Activated CD4-positive, alpha-beta T cell treated with anti-CD3 and anti-CD28 coated beads for 48 hours (primary cell): ENCODE measurements around the gene MYO18B.

Experiments
- DNase-seq: peaks from one replicate; pipeline ENCODE4 v3.0.0-alpha.2; 2020

MYO18B gene

GRCh38 chr22:25909614-25910387 lies 167.8 kb downstream of the MYO18B start:
- DNase-seq = no peak

DNA sequence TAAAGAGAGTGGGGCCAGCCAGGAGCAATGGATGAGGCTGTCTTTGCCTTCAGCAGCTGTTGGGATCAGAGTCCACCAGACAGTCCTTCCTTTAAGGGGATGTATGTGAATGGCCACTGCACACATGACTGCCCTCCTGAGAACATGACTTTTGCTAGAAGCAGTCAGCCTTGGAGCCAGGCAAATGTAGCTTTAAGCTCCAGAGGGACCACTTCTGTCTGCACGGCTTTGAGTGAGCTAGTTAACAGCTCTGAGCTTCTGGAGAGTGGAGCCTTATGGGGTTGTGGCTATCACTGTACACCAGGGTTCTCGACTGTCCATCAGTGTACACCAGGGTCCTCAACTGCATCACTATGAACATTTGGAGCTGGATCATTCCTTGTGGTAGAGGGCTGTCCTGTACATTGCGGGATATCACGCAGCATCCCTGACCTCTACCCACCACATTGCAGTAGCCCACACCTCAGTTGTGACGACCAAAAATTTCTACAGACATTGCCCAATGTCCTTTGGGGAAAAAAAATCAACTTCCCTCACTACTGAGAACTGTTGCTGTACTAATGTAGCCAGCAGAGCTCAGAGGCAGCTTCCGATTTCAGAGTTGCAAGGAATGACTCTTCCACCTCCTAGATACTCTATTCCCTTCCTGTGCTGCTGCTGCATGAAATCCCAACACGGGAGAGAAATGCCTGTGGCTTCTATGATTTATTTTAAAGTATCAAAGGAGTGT lies 169.4 kb downstream of the MYO18B start:
- DNase-seq = no peak

DNA sequence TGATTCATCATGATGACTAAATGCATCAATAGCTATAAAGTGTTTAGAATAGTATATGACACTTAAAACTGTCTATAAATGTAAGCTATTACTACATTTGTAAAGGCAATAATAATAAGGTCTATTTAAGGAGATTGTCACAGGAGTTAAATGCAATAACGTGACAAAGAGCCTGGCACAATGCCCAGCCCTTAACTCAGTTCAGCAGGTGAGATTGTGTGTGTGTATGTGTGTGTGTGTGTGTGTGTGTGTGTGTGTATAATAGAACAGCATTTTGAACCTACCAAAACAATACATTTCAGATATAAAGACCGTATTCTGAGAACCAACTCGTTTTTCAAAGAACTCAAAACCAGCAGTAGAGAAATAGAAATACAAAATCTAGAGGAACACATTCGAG lies 177.5 kb downstream of the MYO18B start:
- no peak for DNase-seq

GRCh38 chr22:25922141-25922540 lies 180.2 kb downstream of the MYO18B start:
- DNase-seq = no peak

DNA sequence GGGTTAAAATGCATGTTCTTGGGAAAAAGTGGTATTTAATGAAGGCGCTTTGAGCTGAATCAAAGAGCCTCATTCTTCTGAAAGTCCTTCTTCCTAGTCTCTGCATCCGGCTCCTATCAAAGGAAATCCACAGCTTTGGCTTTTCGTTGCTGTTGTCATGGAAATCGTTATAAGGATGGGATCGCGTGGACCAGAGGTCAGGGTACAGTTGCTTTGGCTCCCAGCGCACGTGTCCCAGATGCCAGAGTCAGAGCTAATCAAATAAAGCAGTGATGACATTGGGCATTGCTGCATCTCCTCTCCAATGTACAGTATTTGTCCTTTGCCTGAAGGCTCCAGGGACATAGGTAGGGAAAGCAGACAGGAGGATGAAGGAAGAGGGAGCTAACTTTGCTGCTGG lies 181.9 kb downstream of the MYO18B start:
- DNase-seq = no peak

GRCh38 chr22:25928038-25928437 lies 186.1 kb downstream of the MYO18B start:
- DNase-seq = no peak

- DNase-seq = no peak
Measured at GRCh38 chr22:25929321-25929878, 187.4 kb downstream of the MYO18B start.

DNA sequence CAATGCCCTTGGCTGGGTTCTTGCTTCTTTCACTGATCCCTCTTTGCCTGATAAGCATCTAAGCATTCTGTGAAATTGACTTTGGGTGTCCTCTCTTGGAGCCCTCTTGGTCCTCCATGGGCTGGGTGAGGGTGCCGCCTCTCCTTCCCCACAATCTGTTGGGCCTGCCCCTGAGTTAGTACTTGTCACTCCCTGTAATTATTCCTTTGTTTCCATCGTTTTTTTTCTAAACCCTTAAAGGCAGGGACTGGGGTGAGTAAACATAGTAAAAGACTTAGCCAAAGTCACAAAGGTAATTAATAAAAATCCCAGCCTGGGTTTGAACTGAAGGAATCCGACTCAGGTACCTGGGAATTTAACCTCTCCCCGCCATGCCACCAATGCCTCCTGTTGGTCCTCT lies 188.1 kb downstream of the MYO18B start:
- no peak for DNase-seq

DNA sequence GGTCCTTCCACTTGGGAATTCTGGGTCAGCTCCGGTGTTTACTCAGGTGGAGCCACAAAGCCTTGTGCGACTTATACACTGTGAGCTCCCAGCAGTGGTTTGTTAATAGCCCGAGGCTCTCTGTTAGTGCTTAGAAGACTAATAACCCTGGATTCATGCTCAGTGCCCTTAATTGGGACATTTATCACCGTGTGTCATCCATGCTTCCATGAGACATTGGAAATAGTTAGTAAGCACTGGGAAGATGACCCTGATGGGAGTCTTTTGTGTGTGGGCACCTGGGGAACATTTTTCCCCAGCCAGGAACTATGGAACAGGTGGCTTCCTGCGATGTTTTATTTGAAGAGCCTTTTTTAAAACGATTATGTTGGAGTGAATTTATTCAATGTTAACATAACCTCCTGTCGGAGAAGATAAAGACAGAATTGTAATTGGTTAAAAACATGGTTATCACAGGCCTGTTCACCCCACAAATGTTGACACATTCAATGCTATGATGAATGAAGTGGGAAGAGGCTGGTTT lies 188.9 kb downstream of the MYO18B start:
- DNase-seq = no peak

- DNase-seq = no peak
Measured at GRCh38 chr22:25933158-25933788, 191.3 kb downstream of the MYO18B start.

DNA sequence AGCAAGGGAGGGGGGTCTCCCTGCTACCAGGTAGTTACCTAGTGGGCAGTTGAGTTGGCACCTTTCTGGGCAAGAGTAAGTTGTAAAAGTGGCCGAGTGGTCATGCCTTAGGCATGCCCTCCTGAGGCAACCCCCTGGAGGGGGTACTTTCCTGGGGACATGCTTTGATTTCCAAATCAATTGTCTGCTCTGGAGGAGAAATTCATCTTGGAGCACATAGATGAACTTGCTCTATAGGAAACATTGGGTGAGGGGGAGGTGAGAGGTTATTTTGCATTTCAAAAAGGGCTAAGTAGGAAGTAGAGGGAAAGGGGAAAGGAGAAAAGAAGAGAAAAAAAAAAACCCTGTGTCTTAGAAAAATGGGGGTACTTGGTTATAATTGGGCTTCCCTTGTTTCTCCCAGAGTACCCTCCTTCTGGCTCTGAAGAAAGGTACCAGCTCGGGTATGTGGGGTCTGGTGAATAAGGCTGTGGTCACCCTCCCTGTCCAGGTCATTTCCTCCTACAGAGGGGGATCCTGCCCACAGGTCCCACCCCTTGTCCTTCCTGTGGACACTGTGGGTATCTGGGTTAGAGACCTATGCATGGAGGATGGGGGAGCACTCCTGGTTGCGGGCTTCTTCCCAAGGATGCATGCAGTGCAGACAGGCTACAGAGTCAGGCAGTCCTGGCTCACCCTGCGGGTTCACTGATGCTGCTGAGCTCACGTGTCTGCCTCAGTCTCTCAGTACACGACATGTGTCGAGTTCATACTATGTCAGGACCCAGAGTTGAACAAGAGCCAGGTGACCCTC lies 193.5 kb downstream of the MYO18B start:
- DNase-seq = no peak

- DNase-seq = no peak
Measured at GRCh38 chr22:25938151-25938550, 196.2 kb downstream of the MYO18B start.

DNA sequence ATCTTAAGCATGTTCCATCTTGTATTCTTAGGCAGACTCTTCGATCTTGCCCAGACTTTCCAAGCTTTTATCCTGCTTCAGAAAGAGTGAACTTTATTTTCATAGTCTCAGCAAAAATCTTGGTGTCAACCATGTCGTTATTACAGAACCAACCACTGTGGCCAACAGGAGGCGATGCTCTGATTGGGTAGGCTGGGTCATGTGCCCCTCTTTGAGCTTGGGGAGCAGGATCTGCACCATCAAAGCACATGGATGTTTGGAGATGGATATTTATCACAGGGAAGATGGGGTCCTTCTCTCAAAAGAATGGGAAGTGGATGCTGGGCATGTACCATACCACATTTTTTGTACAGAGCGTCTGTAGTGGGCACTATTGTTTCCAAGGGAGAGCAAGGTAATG lies 197.4 kb downstream of the MYO18B start:
- no peak for DNase-seq

DNA sequence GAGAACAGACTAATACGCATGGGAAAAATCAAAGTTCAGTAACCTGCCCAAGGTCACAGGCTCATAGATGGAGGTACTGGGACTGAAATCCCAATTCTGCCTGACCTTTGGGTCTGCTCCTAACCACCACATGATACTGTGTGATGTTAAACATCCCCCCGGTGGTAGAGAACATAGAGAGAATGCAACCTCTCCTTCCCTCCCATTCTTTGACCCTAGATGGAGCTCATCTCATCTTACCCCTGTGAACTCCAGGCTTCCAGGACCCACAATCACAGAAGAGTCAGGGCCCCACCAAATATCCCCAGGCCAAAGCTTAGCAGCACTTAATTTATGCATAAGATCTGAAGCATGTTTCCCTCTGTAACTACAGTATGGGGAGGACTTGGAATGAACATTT lies 198.5 kb downstream of the MYO18B start:
- DNase-seq = no peak

- no peak for DNase-seq
Measured at GRCh38 chr22:25941365-25941960, 199.5 kb downstream of the MYO18B start.

- no peak for DNase-seq
Measured at GRCh38 chr22:25942115-25942855, 200.3 kb downstream of the MYO18B start.

- no peak for DNase-seq
Measured at GRCh38 chr22:25942856-25943411, 200.9 kb downstream of the MYO18B start.

- DNase-seq = no peak
Measured at GRCh38 chr22:25950111-25950510, 208.1 kb downstream of the MYO18B start.

- DNase-seq = no peak
Measured at GRCh38 chr22:25953276-25953675, 211.3 kb downstream of the MYO18B start.

GRCh38 chr22:25953919-25954318 lies 211.9 kb downstream of the MYO18B start:
- DNase-seq = no peak

DNA sequence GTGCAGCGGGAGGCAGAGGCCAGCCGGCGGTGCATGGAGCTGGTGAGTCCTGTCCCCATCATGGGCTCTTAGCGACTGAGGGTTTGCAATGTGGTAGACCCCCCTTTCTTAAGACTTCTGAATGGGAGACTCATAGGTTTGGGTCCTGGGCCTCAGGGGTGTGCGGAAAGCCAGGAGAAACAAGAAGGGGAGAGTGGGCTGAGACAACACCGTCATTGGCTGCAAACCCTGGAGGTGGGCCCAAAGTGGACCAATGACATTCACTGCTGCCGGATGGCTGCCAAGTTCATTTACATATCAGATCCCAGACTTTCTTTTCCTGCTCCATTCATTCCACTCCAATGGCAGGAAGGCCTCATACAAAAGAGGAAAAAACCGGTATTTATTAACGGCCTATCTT lies 213.3 kb downstream of the MYO18B start:
- no peak for DNase-seq
